ENCODE data around the gene PXK.

- TF ChIP-seq YY1 (IDR thresholded peaks at IDR 0.05; ENCODE audit: insufficient read depth, insufficient read length) (no peak), SUZ12 (IDR thresholded peaks at IDR 0.05; ENCODE audit: extremely low read depth, insufficient read depth, insufficient read length) (no peak)
These were observed 90.1 kb downstream of the PXK start for GRCh38 chr3:58422756-58423325.
